H9 (cell line): ENCODE results near the gene NFS1. TPM values are rescaled to one million over a fixed set of nuclear protein-coding genes. Genes with fewer than 3 reads are reported as not detected.

Source experiments
- DNase-seq: peaks from one replicate; pipeline ENCODE4 v3.0.0-alpha.2; 2017
- H2AFZ ChIP-seq: one replicate; pipeline ENCODE4 v1.6.1; 2013; ENCODE audit warnings: mild to moderate bottlenecking, low read length, control low read depth, moderate library complexity
- H2AK5ac ChIP-seq: 2 replicates; pipeline ENCODE4 v1.6.1; 2013; ENCODE audit warnings: low read length, control low read depth, mixed read lengths; ENCODE audit not compliant: insufficient read length
- H2BK120ac ChIP-seq: one replicate; pipeline ENCODE4 v1.6.1; 2013; ENCODE audit warnings: low read depth, mild to moderate bottlenecking, low read length, control low read depth, inconsistent platforms; ENCODE audit not compliant: poor library complexity, severe bottlenecking
- H2BK12ac ChIP-seq: 2 replicates; pipeline ENCODE4 v1.6.1; 2013; ENCODE audit warnings: low read length, control low read depth, mixed read lengths, low read depth; ENCODE audit not compliant: insufficient read length
- H2BK15ac ChIP-seq: 2 replicates; pipeline ENCODE4 v1.6.1; 2013; ENCODE audit warnings: low read depth, low read length, control low read depth
- H2BK20ac ChIP-seq: one replicate; pipeline ENCODE4 v1.6.1; 2013; ENCODE audit warnings: low read depth, mild to moderate bottlenecking, low read length, control low read depth, inconsistent platforms; ENCODE audit not compliant: poor library complexity, severe bottlenecking
- H2BK5ac ChIP-seq: 2 replicates; pipeline ENCODE4 v1.6.1; 2013; ENCODE audit warnings: low read length, control low read depth, mixed read lengths; ENCODE audit not compliant: insufficient read length
- H3K14ac ChIP-seq: 2 replicates; pipeline ENCODE4 v1.6.1; 2013; ENCODE audit warnings: low read length, control low read depth; ENCODE audit not compliant: insufficient read depth
- H3K18ac ChIP-seq: 2 replicates; pipeline ENCODE4 v1.6.1; 2013; ENCODE audit warnings: low read depth, mild to moderate bottlenecking, mixed read lengths, low read length, control low read depth; ENCODE audit not compliant: insufficient read length
- H3K23ac ChIP-seq: 2 replicates; pipeline ENCODE4 v1.6.1; 2013; ENCODE audit warnings: low read length, control low read depth, mixed read lengths, low read depth; ENCODE audit not compliant: insufficient read length
- H3K23me2 ChIP-seq: 2 replicates; pipeline ENCODE4 v1.6.1; 2013; ENCODE audit warnings: low read depth, mild to moderate bottlenecking, mixed read lengths, low read length, control low read depth; ENCODE audit not compliant: insufficient read length, poor library complexity, severe bottlenecking
- H3K27ac ChIP-seq: 2 replicates; pipeline ENCODE4 v1.5.1; 2013; ENCODE audit warnings: low read length, control low read depth, mixed read lengths, low read depth; ENCODE audit not compliant: insufficient read length
- H3K27me3 ChIP-seq: 2 replicates; pipeline ENCODE4 v1.6.1; 2013; ENCODE audit warnings: low read length, control low read depth, inconsistent platforms; ENCODE audit not compliant: insufficient read depth
- H3K4ac ChIP-seq: 2 replicates; pipeline ENCODE4 v1.6.1; 2013; ENCODE audit warnings: low read depth, mild to moderate bottlenecking, control low read depth, inconsistent platforms, low read length, moderate library complexity
- H3K4me1 ChIP-seq: 2 replicates; pipeline ENCODE4 v1.6.1; 2013; ENCODE audit warnings: low read length, control low read depth, inconsistent platforms; ENCODE audit not compliant: insufficient read depth
- H3K4me2 ChIP-seq: 2 replicates; pipeline ENCODE4 v1.6.1; 2013; ENCODE audit warnings: low read length, control low read depth, mixed read lengths; ENCODE audit not compliant: insufficient read length, insufficient read depth
- H3K56ac ChIP-seq: 2 replicates; pipeline ENCODE4 v1.6.1; 2013; ENCODE audit warnings: low read depth, mild to moderate bottlenecking, mixed read lengths, low read length, control low read depth; ENCODE audit not compliant: insufficient read length
- H3K79me1 ChIP-seq: 2 replicates; pipeline ENCODE4 v1.6.1; 2013; ENCODE audit warnings: low read depth, mild to moderate bottlenecking, moderate library complexity, low read length, control low read depth, inconsistent platforms; ENCODE audit not compliant: insufficient read depth, poor library complexity, severe bottlenecking
- H3K79me2 ChIP-seq: 2 replicates; pipeline ENCODE4 v1.6.1; 2013; ENCODE audit warnings: low read length, control low read depth, inconsistent platforms; ENCODE audit not compliant: insufficient read depth
- H3K9ac ChIP-seq: 2 replicates; pipeline ENCODE4 v1.6.1; 2013; ENCODE audit warnings: low read length, control low read depth, mixed read lengths; ENCODE audit not compliant: insufficient read length; ENCODE audit errors: extremely low read depth
- H3K9me3 ChIP-seq: one replicate; pipeline ENCODE4 v1.6.1; 2013; ENCODE audit warnings: low read depth, low read length, inconsistent platforms; ENCODE audit not compliant: control insufficient read depth
- H3T11ph ChIP-seq: one replicate; pipeline ENCODE4 v1.6.1; 2013; ENCODE audit warnings: mild to moderate bottlenecking, low read length, control low read depth, inconsistent platforms
- H4K20me1 ChIP-seq: one replicate; pipeline ENCODE4 v1.6.1; 2013; ENCODE audit not compliant: control insufficient read depth, insufficient read length, insufficient read depth
- H4K5ac ChIP-seq: 2 replicates; pipeline ENCODE4 v1.6.1; 2013; ENCODE audit warnings: low read depth, mild to moderate bottlenecking, mixed read lengths, low read length, control low read depth; ENCODE audit not compliant: insufficient read length
- H4K8ac ChIP-seq: replicated peaks from 2 replicates; pipeline ENCODE4 v1.6.1; 2013; ENCODE audit warnings: low read length, control low read depth, mixed read lengths, low read depth; ENCODE audit not compliant: insufficient read length
- H4K91ac ChIP-seq: 2 replicates; pipeline ENCODE4 v1.6.1; 2013; ENCODE audit warnings: low read depth, mild to moderate bottlenecking, moderate library complexity, mixed read lengths, low read length, control low read depth; ENCODE audit not compliant: insufficient read length
- H3K27ac Mint-ChIP-seq, 3 experiments: 2 replicates in 2 of 3; 3 replicates in 1 of 3; pipeline ENCODE4 v1.8.0; 2020 to 2021; ENCODE audit warnings: mixed read lengths in 3 of 3, mild to moderate bottlenecking in 1 of 3, moderate library complexity in 1 of 3
- H3K27me3 Mint-ChIP-seq: 2 replicates; pipeline ENCODE4 v1.8.0; 2021; ENCODE audit warnings: low read depth, mild to moderate bottlenecking, moderate library complexity, mixed read lengths
- H3K36me3 Mint-ChIP-seq, 3 experiments: 2 replicates in 2 of 3; 3 replicates in 1 of 3; pipeline ENCODE4 v1.8.0; 2020 to 2021; ENCODE audit warnings: low read depth in 3 of 3, mixed read lengths in 3 of 3; ENCODE audit not compliant: insufficient read depth in 1 of 3
- H3K4me1 Mint-ChIP-seq, 2 experiments: 2 replicates each; pipeline ENCODE4 v1.8.0; 2020; ENCODE audit warnings: mixed read lengths in 2 of 2
- H3K4me3 Mint-ChIP-seq, 2 experiments: 2 replicates in 1 of 2; 3 replicates in 1 of 2; pipeline ENCODE4 v1.8.0; 2020 to 2021; ENCODE audit warnings: mild to moderate bottlenecking in 2 of 2, mixed read lengths in 2 of 2, moderate library complexity in 1 of 2
- H3K9me3 Mint-ChIP-seq, 2 experiments: 2 replicates in 1 of 2; 3 replicates in 1 of 2; pipeline ENCODE4 v1.8.0; 2020; ENCODE audit warnings: mild to moderate bottlenecking in 2 of 2, mixed read lengths in 2 of 2, moderate library complexity in 1 of 2
- WGBS: extraction: QIAGEN DNeasy Blood & Tissue Kit; methylation state at CpG from one replicate; pipeline ENCODE4 v1.1.7; 2013; ENCODE audit warnings: missing lambda C conversion rate, low lambda C conversion rate, mixed read lengths; ENCODE audit not compliant: insufficient read length; ENCODE audit errors: extremely low coverage; 5-methylcytosine and 5-hydroxymethylcytosine counted together
- total RNA-seq: library from RNA; stranded (reverse); gene quantifications from 2 replicates; pipeline ENCODE4 v1.2.1, GENCODE V29; 2021
- TF ChIP-seq, protein P1 (sequence below): fragments of 200-600 bp; sonication (generic); conservative IDR thresholded peaks from 3 replicates; pipeline ENCODE4 v1.8.0; 2021; ENCODE audit warnings: antibody characterized with exemption, mild to moderate bottlenecking

The NFS1 gene
- total RNA-seq, 1 experiment from 2014 or later = 26.6 TPM

DNA sequence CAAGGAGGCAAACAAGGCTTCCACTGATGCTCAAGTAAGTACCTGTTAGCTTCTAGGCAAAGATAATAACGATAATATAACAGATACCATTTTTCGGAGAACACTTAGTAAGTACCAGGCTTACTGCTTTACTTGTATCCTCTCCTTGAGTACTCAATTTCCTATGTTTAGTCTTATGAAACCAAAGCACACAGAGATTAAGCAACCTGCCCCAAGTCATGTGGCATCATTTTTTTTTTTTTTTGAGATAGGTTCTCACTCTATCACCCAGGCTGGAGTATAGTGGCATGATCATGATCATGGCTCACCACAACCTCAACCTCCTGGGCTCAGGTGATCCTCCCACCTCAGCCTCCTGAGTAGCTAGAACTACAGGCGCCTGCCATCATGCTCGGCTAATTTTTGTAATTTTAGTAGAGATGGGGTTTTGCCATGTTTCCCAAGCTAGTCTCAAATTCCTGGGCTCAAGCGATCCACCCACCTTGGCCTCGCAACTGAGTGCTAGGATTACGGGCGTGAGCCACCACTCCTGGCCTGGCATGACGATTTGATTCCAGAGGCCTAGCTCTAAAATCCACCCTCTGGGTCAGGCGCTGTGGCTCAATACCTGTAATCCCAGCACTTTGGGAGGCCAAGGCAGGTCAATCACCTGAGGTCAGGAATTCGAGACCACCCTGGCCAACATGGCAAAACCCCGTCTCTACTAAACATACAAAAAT is 69.6 kb downstream of the NFS1 start:
- H3T11ph ChIP-seq = no peak overlapping the region
- no peaks in the 10 kb centered on the region for H3K27me3 ChIP-seq
- no peak overlapping the region for H4K5ac ChIP-seq
- Mint-ChIP-seq H3K9me3 (no peaks in the 10 kb centered on the region; a peak in 1 of 5 replicates), H3K27me3 (no peaks in the 10 kb centered on the region), H3K36me3 (peaks cover 44 to 71% (median 68%) of the 10 kb centered on the region in 3 experiments), H3K27ac (no peak overlapping the region), H3K4me3 (no peak overlapping the region), H3K4me1 (no peaks in the 10 kb centered on the region)
- H4K91ac ChIP-seq = no peak overlapping the region
- TF ChIP-seq, protein P1, sequence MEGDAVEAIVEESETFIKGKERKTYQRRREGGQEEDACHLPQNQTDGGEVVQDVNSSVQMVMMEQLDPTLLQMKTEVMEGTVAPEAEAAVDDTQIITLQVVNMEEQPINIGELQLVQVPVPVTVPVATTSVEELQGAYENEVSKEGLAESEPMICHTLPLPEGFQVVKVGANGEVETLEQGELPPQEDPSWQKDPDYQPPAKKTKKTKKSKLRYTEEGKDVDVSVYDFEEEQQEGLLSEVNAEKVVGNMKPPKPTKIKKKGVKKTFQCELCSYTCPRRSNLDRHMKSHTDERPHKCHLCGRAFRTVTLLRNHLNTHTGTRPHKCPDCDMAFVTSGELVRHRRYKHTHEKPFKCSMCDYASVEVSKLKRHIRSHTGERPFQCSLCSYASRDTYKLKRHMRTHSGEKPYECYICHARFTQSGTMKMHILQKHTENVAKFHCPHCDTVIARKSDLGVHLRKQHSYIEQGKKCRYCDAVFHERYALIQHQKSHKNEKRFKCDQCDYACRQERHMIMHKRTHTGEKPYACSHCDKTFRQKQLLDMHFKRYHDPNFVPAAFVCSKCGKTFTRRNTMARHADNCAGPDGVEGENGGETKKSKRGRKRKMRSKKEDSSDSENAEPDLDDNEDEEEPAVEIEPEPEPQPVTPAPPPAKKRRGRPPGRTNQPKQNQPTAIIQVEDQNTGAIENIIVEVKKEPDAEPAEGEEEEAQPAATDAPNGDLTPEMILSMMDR = no peak
- H2AFZ ChIP-seq = no peak overlapping the region
- H2BK5ac ChIP-seq = no peak overlapping the region
- no peak overlapping the region for H3K23ac ChIP-seq
- no peaks in the 10 kb centered on the region for H3K79me1 ChIP-seq
- no peak overlapping the region for H2BK20ac ChIP-seq
- no peak overlapping the region for H3K27ac ChIP-seq
- peak; percentile 18 for DNase-seq
- no peak overlapping the region for H3K56ac ChIP-seq
- no peak overlapping the region for H3K9ac ChIP-seq
- H3K4me1 ChIP-seq = no peaks in the 10 kb centered on the region
- no peak overlapping the region for H3K4me2 ChIP-seq
- no peak overlapping the region for H3K4ac ChIP-seq
- H2BK12ac ChIP-seq = no peak overlapping the region
- H4K20me1 ChIP-seq = no peaks in the 10 kb centered on the region
- WGBS = no CpG with 5 or more reads among the region's 12 CpGs
- no peak overlapping the region for H2AK5ac ChIP-seq
- H3K79me2 ChIP-seq = no peaks in the 10 kb centered on the region
- H3K14ac ChIP-seq = no peak overlapping the region
- H2BK120ac ChIP-seq = no peak overlapping the region
- H4K8ac ChIP-seq = no peak overlapping the region
- no peak overlapping the region for H3K18ac ChIP-seq
- no peaks in the 10 kb centered on the region for H3K9me3 ChIP-seq
- no peaks in the 10 kb centered on the region for H3K23me2 ChIP-seq
- H2BK15ac ChIP-seq = no peak overlapping the region
